ENCODE results near the gene SNX12.
"Not testable (repeated sequence)": the region's sequence is repeated elsewhere in the genome, so short reads cannot be mapped to it uniquely, and the experiment has no call there.

The SNX12 gene

GRCh38 chrX:71095033-71095432 lies 26.9 kb upstream of the SNX12 start:
- DNase-seq = no peak

DNA sequence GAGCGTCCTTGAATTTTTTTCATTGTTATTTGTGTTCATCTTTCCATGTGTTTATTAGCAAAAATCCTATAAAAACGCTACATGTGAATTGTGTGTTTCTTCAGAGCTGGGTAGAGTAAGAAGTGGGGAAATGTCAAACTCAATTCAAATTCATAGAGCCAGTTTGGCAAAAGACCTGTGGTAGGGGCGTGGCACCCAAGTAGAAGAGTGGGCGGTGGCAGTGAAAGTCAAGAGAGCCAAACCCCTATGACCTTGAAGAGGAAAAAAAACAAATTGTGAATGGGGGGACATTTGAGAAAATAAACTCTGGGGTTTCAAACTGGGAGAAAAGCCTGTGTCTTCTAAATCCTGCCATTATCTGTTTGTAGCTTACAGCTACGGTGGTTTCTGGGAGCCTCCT lies 23.1 kb upstream of the SNX12 start:
- DNase-seq = no peak

DNA sequence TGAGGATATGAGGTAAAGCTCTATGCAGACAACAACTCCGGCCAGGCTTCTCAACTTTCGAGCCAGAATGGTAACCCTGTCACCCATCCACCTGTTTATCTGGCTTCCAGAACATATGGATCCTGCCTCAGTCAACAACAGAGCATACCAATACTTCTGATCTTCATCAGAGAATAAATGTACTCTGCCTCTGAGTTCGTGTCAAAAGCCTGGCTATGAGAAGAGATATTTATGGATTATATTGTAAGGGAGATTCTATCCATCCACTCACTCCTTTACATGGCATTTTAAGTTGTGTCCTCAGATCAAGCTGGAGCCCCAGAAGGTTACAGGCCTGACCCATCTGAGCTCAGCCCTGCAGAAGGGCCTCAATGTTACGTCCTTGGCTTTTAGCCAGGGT lies 17.8 kb upstream of the SNX12 start:
- no peak for DNase-seq

- no peak for DNase-seq
Measured at GRCh38 chrX:71082822-71083221, 14.7 kb upstream of the SNX12 start.

- DNase-seq = no peak
Measured at GRCh38 chrX:71082124-71082647, 14.1 kb upstream of the SNX12 start.

DNA sequence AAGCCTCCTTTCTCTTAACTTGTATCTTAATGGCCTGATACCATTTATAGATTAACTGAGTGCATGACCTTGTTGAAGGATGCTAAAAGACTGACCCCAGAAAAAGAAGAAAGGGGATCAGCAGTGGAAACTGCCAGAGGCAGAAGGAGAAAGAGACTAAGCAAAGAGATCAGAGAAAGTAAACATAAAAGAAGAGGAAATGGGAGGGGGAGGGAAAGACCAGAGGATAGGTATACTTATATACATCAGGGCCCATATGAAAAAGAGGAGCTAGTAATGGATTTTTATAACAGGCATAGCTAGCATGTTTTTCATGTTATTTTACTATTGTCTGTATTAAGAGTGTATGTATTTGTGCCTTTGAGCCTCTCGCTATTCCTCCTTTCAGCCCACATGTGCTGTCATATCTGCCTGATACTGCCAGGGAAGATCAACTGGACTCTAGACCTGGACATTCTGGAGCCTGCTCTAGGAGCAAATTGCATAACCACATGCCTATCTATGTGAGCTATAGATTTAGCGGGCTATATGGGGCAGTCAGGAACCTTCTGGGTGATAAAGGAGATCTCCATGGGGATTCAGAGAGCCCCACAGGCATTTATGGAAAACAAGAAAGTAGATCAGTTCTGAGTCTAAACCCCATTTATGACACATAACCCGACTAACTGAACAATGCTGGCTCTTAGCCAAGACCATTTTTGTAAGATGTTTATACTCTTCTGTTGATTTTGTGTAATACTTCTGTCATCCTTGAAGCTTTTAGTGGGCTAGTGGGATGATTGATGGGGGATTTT lies 13.4 kb upstream of the SNX12 start:
- DNase-seq = no peak

GRCh38 chrX:71070531-71070930 lies 2.4 kb upstream of the SNX12 start:
- no peak for DNase-seq

- peak in 5 of 58 donors; percentile 2 to 17 (median 17) for DNase-seq
Measured at GRCh38 chrX:71067712-71068043, 456 bp downstream of the SNX12 start.

GRCh38 chrX:71067089-71067488 lies 1.0 kb downstream of the SNX12 start:
- no peak for DNase-seq

- no peak for DNase-seq
Measured at GRCh38 chrX:71060127-71060526, 8.0 kb downstream of the SNX12 start.

DNA sequence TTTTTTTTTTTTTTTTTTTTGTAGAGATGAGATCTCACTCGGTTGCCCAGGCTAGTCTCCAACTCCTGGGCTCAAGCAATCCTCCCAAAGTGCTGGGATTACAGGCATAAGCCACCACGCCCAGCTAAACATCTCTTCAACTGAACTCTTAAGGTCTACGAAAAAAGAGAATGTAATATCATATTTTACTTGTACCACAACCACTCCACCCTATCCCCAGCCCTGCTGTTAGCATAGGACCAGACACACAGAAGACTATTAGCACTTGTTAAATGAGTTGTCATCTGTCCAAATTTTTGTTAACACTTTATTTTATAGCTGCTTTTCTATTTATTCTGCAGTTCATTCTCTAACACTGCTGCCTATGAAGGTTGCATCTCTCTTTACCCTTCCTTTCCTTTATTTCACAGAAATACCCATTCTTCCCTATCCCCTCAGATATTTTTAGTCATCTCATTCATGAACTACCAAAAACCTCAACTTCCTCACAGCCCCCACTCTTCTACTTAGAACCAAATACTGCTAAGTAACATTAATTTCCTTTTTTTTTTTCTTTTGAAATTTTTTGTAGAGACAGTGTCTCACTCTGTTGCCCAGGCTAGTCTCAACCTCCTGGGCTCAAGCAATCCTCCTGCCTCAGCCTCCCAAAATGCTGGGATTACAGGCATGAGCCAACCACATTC lies 10.1 kb downstream of the SNX12 start:
- no peak for DNase-seq

GRCh38 chrX:71056867-71057266 lies 11.3 kb downstream of the SNX12 start:
- no peak for DNase-seq

- peak in 6 of 58 donors; percentile 0 to 4 (median 0) for DNase-seq
Measured at GRCh38 chrX:71053217-71053621, 14.9 kb downstream of the SNX12 start.

GRCh38 chrX:71052721-71053120 lies 15.4 kb downstream of the SNX12 start:
- DNase-seq = no peak

- not testable (repeated sequence) for DNase-seq
Measured at GRCh38 chrX:71047891-71048290, 20.2 kb downstream of the SNX12 start.

DNA sequence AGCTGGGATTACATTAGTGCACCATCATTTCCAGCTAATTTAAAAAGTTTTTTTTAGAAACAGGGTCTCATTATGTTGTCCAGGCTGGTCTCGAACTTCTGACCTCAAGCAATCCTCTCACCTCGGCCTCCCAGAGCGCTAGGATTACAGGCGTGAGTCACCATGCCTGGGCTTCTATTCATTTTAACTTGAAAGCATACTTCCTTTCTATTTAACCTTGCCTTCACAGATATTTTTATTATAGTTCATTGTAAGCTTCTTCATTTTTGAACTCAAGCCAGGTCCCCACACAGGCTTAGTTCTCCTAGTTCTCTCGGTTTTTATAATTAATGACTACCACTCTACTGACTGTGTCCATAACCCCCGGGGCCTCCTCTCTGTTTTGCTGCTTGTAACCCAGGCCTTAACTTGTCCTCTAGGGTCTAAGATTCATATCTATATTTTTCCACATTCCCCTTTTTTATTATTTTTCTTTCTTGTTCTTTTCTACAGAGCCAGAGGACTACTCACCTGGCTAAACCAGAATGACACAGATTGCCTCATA lies 50.7 kb downstream of the SNX12 start:
- no peak for DNase-seq

All from anterior cingulate cortex (tissue), 58 donors.